Erythroblast (primary cell): ENCODE data around the gene CAMKK1.

Source experiments
- GATA1 ChIP-seq: IDR thresholded peaks from 2 replicates; pipeline ENCODE4 v1.6.1; 2011; ENCODE audit warnings: low read depth, mild to moderate bottlenecking, control low read depth, low read length, moderate library complexity
- POLR2A ChIP-seq: IDR thresholded peaks from 2 replicates; pipeline ENCODE4 v1.6.1; 2011; ENCODE audit warnings: mild to moderate bottlenecking, low read length

DNA sequence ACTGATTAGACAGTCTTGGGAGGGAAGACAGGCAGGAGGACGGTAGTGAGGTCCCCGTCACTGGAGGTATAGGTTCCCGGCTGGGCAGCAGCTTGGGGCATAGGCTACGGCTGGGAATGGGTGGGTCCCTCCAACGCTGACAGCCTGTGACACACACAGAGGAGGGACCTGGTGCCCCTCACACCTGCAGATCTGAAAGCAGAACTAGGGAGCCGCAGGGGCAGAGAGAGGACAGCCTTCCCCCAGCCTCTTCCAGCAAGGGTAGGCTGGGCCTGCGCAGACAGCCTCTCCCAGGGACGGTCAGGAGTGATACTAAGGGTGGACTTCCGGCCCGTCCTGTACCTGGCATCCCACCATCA, 21.4 kb upstream of the CAMKK1 start:
- no peak for TF ChIP-seq POLR2A
- TF ChIP-seq GATA1: no peak
